UCSD-AML1 (cell line): ENCODE data around the gene TCF15.

Experiments
- DNase-seq: peaks from one replicate; lab custom pipeline; 2025; ENCODE audit not compliant: unreplicated experiment; lab: John Stamatoyannopoulos, UW

The TCF15 gene

DNA sequence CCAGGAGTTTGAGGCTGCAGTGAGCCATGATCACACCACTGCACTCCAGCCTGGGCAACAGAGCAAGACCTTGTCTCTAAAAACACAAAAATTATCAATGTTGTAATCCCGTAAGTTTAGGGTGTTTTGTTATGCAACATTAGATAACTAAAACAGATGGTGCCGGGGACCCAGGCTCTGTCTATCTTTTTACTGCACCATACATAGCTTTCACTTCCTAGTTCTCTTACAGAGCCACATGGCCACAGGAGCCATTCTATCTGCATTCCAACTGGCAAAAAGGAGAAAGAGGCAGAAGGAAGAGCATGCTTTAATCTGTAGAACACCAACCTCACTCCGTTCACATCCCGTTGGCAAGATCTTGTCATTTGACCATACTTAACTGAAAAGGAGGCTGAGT lies 5.4 kb upstream of the TCF15 start:
- no peak for DNase-seq

DNA sequence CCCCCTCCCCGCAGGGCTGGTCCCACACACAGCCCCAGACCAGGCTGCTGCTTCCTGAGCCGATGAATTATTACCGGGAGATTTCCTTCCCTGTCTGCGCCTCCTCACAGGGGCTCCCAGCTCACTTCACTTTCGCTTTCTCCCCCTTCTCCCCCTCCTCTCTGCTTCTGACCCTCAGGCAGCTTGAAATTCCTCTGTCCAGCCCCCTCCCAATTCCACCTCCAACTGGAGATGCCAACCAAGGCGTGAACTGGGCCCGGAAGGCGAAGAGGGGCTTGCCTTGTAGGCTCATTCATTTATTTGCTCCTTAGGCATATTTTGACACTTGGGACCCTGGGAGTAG lies 1.7 kb upstream of the TCF15 start:
- no peak for DNase-seq

- peak; percentile 59 for DNase-seq
These were observed 1.1 kb upstream of the TCF15 start for GRCh38 chr20:611047-611842.

DNA sequence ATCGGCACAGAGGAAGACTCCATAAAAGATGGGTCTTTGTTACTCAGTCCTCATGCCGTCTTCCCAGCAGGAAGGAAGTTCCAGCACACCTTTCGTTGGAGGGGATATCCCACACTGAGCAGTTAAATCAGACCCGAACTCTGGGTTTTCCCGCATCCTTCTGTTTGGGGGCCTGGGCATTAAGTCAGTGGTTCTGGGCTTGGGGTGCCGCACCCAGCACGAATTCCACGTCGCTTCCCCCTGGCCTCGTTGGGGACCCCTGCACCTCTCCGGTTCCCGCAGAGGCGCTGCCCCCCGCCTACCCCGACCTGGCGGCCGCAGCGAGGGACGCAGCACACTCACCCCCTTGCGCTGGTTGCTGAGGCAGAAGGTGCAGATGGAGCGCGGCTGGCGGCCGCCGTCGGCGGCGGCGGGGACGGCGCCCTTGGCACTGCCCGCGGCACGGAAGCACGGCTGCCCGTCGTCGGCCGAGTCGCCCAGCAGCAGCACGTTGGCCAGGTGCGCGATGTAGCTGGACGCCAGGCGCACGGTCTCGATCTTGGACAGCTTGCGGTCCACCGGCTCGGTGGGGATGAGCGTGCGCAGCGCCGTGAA lies 641 bp downstream of the TCF15 start:
- no peak for DNase-seq

GRCh38 chr20:608970-609369 lies 1.1 kb downstream of the TCF15 start:
- DNase-seq, result no peak

GRCh38 chr20:607476-607875 lies 2.6 kb downstream of the TCF15 start:
- DNase-seq, result no peak

DNA sequence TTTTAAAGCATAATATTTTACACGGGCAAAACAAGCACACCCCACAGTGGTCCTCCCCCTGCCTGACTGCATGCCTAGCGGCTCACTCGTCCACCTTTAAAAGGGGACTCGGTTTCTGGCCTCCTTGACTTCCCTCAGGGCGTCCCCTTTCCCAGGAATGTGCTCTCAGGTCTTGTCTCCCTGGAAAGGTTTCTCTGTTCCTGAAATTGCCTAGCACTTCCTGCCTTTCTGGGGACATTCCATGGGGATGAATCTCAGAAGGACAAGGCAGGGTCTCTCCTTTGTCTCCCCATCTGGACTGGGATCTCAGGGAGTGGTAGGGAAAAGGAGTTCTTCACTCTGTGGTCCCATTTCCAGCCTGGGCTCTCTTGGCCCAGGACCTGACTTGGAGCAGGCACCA lies 4.9 kb downstream of the TCF15 start:
- no peak for DNase-seq

- DNase-seq, result no peak
These were observed 6.9 kb downstream of the TCF15 start for GRCh38 chr20:603116-603640.

DNA sequence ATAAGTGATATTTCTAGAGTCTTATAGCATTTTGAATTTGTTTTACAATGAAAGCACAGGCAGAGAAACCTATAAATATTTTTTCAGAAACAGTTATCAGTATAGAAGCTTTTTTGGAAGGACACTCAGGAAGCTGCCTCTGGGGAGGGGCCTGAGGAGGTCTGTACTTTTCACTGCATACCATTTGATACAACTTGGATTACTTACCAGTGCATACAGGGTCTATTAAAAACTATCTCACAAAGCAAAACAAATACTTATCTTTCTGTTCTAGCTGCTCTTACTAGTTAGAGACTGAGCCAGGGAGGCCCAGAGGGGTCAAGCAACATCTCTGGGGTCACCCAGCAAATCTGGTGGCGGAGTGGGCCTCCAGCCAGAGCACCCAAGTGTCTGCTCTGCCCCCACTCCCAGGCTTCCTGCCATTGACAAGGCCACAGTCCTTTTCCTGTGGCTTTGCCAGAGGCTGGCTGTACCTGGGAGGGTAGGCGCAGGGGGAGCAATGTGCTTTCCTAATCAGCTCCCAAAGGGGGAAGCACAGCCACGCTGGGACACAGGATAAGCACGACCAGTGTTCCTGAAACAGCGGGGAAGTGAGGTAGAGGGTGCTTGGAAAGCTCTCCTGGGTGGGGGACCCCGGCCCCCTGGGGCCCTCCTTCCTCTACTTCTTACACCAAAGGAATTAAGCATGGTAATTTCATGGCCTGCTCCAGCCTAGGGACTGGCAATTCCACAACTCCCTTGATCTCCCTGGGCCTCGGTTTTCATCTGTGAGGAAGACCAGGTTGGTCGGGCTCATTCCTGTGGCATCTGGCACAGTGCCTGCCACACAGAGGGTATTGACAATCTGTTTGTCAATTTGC lies 7.8 kb downstream of the TCF15 start:
- no peak for DNase-seq

- DNase-seq, result no peak
These were observed 9.4 kb downstream of the TCF15 start for GRCh38 chr20:600736-601135.

GRCh38 chr20:600141-600540 lies 10.0 kb downstream of the TCF15 start:
- no peak for DNase-seq

DNA sequence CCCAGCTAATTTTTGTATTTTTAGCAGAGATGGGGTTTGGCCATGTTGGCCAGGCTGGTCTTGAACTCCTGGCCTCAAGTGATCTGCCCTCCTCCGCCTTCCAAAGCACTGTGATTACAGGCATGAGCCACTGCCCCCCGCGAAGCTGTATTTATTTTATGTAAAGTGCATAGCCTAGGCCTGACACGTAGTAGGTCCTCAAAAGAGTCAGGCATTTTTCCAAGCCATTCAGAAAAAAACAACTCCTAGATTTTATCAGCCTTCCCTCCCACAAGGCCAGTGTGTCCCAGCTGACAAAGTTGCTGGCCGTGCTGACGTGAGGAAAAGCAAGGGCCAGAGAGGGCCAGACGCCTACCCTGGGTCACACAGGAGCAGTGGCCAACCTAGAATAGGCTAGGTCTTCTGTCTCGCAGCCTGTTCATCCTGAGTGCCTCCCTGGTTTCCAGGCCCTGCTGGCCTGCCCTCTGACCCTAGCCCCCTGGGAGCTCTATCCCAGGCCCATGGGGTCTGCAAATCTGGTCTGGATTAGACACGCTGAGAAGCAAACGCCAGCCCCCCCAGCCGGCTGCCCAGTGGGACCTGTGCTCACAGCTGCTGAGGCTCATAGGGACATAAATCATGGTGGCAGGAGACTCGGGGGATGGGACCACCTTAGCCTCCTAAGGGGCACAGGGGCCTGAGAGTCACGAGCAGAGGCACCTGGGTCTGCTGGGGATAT lies 11.8 kb downstream of the TCF15 start:
- DNase-seq, result no peak

DNA sequence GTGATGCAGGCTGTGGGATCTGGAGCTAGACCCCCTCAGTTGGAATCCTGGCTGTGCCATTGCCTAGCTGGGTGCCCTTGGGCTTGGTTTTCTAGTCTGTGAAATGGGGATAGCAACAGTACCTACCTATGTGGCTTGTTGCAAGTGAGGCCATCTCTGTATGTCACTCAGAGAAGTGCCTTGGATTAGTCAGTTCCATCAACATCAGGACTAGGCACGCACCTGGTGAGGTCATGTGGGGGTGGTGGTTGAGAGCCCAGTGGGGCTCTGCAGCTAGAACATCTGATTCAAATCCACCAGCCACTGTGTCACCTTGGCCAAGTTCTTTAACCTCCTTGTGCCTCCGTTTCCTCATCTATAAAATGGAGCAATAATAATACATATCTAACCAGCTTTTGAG lies 12.5 kb downstream of the TCF15 start:
- DNase-seq, result no peak

DNA sequence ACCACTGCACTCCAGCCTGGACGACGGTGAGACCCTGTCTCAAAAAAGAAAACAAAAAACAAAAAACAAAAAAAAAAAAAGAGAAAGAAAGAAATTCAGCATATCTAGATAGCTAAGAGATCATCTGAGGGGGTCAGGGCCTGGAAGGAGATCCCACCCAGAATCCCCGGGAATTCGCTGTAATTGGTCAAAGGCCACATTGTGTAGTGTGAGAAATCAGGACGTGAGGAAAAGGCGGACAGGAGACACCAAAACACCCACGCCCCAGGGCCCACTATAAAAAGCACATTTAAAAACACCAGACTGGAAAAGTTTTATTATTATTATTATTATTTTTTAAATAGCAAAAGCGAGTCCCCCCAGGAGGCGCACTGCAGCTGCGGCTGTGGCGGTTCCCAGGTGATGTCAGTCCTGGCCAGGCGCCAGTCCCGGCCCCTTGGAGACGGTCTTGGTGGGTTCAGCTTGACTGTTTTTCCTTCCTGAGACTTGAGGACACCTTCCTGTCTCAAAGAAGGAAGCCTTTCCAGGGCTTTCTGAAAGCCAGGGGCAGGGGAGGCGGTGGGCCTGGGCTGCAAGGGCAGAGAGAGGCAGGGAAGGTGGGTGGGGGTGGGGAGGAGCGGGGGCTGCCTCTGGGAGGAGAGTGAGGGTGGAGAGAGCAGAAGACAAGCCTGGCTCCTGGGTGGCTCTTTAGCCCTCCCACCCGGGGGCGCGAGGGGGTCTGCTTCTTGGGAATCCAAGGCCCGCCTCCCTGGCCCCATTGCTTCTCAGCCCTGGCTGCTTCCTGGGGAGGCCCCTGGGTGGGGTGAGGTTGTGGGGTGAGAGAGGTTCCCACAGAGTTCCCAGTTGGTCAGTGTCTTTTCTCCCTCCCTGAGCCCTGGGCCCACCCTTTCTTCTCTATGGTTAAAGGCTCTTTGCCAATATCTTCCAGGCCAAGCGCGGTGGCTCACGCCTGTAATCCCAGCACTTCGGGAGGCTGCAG lies 14.5 kb downstream of the TCF15 start:
- DNase-seq, result peak; percentile 45

GRCh38 chr20:592506-592905 lies 17.6 kb downstream of the TCF15 start:
- no peak for DNase-seq

DNA sequence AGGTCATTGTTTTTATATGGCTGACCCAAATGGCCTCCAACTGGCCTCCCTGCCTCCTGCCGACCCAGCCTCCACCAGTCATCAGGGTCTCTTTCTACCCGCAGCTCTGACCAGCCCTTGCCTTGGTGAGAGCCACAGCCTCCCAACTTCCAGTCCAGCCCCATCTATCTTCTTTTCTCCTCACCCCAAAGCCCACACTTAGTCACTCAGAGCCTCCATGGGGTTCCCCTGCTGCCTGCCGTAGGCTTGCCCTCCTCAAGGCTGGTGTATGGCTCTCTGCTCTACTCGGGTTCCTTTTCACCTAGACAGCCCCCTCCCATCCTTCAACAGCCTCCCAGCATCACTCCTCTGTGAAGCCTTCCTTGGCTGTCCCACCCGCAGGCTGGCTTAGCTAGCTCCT lies 18.2 kb downstream of the TCF15 start:
- no peak for DNase-seq

- no peak for DNase-seq
These were observed 21.0 kb downstream of the TCF15 start for GRCh38 chr20:588932-589672.

GRCh38 chr20:588476-588875 lies 21.6 kb downstream of the TCF15 start:
- no peak for DNase-seq

- DNase-seq, result no peak
These were observed 25.2 kb downstream of the TCF15 start for GRCh38 chr20:584971-585301.
